ENCODE measurements around the gene CRACDL.
"Not testable (repeated sequence)": the region's sequence is repeated elsewhere in the genome, so short reads cannot be mapped to it uniquely, and the experiment has no call there.

Gene CRACDL

DNA sequence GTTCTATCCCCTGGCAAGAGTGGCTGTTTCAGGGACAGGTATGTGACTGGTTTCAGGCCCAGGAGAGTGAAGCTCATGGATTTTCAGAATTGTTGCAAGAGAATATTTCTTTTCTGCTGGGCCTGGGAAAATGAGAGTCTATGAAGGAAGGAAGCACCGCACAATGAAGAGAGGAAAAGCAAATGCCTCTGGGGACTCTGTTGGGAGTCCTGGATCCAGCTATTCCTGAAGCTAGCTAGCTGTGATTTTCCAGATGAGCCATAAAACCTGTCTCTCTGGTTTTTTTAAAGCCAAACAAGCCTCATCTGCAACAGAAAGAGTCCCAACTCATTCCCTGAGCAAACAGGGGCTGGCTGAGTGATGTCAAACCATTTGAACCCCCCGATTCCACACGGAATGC, 53.7 kb downstream of the CRACDL start:
- FAIRE-seq: no peak

DNA sequence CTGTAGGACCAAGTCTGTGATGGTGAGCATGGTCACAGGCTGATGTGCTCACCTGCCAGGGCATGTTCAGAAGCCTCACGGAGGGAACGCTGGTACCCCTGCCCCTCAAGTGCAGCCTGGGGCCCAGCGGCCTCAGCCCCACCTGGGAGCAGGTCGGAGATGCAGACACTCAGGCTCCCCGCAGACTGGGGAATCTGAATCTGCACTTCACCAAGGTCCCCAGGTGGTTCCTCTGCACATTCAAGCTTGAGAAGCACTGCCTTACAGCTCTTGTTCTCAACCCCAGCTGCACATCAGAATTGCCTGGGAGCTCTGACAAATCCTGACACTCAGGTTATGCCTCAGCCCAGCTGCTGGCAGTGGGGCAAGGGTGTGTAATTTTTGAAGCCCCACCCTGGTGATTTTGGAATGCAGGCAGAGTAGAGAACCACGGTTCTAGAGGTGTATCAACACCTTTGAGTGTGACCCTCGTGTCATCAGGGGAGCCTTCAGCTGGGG, 54.8 kb downstream of the CRACDL start:
- FAIRE-seq: no peak

DNA sequence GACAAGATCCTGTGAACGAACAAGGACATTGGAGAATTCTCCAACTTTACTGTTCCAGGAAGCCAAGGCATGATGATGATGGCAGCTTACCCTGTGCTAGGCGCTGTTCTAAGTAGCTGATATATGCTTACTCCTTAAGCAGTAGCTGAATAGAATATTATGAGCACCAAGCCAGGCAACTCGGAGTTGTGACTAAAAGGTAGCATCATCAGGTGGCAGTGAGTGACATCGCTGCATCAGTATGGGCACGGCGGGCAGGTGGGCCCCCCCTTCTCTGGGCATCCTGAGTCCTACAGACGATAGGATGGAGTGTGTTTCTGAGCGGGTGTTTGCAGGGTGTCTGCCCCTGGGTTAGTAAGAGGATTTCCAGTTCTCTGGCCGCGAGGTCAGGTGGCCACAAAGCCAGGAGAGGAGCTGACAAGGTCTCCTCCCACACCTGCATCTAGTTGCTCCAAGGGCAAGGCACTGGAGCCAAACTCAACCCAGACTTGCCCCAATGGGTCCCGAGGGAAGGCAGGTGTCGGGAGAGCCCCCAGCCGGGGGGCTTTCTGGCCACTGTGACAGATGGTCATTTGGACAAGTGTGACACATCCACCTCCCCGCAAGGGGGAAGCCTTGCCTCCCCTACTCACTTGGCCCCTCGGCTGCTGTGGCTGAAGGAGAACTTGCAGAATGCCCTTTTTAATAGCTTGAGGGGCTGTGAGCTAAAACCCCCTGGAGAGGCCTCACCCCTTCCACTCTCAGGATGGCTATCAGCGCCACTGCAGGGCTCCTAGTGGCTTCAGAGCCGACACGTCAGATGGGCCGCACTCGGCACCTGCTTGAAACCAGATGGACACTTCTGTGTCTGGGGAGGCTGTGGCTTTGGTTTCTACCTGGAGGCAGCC, 55.5 kb downstream of the CRACDL start:
- FAIRE-seq: no peak

GRCh38 chr2:98877658-98878057, 58.4 kb downstream of the CRACDL start:
- not testable (repeated sequence) for FAIRE-seq

GRCh38 chr2:98876741-98877140, 59.3 kb downstream of the CRACDL start:
- FAIRE-seq: no peak

DNA sequence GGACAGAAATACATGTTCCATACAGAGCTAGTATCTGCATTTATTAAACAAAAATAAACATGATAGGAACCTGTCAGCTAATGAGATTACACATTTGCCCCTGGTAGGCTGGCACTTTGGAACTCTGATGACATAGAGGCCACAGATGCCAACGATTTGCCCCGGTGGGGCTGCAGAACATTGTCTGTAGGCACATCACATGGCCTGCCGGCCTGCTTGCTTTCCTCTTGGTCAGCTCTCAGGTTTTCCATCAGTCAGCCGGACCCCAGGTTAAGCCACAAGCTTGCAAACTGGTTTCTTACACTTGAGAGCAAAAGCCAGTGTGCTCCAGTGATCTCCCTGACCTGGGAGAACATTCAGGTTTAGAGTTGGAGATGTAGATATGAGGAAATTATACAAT, 60.3 kb downstream of the CRACDL start:
- no peak for FAIRE-seq

- FAIRE-seq: no peak
These were observed 60.8 kb downstream of the CRACDL start for GRCh38 chr2:98875081-98875728.

- FAIRE-seq: no peak
These were observed 61.8 kb downstream of the CRACDL start for GRCh38 chr2:98874186-98874689.

DNA sequence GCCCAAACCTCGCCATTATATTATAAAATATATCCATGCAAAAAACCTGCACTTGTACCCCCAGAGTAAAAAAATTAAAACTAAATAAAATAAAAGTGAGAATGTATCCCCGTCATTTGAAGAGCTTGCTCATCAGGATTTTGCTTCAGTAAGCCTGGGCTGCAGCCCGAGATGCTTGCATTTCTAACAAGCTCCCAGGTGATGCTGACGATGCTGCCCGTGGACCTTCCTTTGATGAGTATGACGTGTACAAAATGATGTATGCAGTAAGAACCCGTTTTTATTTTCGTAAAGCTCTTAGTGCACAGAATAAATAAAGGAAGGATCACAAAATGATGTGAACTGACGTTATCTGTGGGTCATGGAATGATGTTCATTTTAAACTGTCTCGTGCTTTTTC, 63.5 kb downstream of the CRACDL start:
- FAIRE-seq: no peak

GRCh38 chr2:98871506-98871905, 64.5 kb downstream of the CRACDL start:
- FAIRE-seq: no peak

- no peak for FAIRE-seq
These were observed 65.4 kb downstream of the CRACDL start for GRCh38 chr2:98870516-98871158.

GRCh38 chr2:98869870-98870269, 66.2 kb downstream of the CRACDL start:
- no peak for FAIRE-seq

DNA sequence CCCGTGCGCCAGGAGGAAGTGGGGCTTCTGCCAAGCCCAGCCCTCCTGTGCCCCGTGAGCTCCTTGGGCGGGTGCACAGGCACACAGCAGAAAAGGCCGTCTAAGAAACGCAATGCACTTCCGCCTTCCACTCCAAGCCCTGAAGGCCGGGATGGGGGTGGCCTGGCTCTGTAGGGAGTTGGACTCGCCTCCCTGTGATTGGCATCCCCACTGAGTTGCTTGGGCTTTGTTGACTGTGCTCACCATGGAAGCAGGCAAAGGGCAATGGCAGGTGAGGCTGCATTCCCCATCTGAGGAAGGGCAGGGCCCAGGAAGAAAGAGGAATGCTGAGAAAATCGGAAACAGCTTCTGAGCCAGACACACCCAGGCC, 66.8 kb downstream of the CRACDL start:
- FAIRE-seq: no peak

DNA sequence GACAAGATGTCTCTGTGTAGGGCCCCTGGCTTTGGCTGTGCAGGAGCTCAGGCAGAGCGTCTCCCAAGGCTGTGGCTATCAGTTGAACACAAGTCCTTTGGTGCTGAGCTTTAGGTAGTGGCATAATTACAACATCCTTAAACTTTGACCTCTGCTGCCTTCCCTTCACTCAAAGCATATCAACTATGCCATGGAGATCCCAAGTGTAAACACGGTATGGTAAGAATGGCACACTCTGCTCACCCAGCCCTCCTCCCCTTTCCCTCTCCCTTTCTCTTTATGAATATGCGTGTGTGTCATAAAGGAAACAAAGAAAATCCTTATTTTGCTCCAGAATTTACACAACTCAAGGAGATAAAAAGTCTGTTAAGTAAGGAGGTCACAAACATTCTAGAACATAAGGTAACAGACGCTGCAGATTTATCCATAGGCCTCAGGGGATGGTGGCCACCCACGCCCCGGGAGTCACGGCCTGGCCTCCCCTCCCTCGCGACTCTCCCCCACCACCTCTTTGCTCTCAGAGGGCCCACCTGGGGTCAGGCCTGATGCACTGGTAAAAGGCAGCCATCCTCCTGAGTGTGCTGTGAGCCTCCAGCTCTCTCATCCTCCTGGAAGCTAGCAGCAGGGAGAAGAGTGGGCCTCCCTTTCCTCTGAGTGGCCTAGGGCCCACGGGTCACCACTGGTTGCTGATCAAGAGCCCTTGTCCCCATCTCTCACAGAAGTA, 67.3 kb downstream of the CRACDL start:
- FAIRE-seq: no peak

- no peak for FAIRE-seq
These were observed 68.3 kb downstream of the CRACDL start for GRCh38 chr2:98867539-98868309.

DNA sequence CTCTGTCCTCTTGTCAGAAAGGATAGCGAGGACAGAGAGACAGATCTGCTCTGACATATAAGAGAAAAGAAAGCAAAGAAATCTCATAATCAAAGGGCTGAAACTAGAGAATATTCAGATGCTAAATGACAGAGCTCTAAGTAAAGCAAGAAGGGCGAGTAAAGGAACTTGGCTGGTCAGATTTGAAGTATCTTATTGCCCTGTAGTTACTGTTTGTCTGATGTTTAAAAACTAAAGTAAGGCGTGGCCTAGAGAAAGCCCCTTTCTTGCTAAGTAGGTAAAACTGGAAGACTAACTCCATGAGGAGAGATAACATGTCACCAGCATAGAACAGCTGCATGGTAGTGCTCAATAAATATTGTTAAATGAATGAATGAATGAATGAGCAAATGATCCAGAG, 70.0 kb downstream of the CRACDL start:
- FAIRE-seq: no peak

DNA sequence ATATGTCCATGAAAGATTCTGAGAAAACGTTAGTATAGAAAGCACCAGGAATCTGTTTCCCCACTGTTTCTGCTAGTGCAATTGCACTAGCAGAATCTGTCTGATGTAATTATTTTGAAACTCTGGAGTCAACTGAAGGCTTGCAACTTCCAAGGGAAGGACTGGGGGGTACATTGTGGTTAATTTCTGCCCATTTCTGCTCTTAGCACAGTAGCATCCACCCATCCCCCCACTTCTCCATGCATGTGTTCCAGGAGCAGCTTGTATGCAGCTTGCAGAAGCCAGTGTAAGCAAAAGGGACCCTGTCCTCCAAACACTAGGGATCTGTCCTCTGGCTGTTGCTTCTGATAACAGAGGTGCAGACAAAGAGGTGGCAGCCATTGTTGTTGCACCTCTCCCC, 74.4 kb downstream of the CRACDL start:
- no peak for FAIRE-seq

DNA sequence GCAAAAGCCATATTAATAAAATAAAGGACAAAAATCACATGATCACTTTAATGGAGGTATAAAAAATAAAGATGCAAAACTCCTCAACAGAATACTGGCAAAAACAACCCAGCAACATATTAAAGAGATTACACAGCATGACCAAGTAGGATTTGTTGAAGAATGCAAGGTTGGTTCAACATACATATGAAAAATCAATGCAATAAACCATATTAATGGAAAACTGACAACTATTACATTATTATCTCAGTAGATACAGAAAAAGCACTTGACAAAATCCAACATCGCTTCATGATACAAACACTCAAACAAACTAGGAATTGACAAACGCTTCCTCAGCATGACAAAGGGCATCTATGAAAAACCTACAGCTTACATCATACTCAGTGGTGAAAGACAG, 76.7 kb downstream of the CRACDL start:
- FAIRE-seq: no peak

DNA sequence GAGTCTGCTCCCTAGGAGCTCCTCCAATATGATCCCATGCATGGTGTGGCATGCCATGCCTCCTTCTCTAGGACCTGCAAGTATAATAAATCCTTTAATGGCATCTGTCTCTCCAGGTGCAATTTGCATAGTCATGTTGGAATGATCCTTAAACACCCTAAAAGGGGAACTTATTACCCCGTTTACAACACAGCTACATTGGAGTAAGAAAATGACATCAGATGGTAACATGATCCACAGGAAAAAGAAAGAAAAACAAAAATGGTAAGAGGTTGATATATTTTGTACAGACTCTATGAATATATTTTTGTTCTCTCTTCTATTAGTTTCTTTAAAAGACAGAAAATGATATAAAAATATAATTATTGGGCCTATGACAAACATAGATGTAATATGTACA, 79.0 kb downstream of the CRACDL start:
- no peak for FAIRE-seq

GRCh38 chr2:98854682-98855081, 81.3 kb downstream of the CRACDL start:
- no peak for FAIRE-seq

GRCh38 chr2:98852932-98853331, 83.1 kb downstream of the CRACDL start:
- FAIRE-seq: no peak

DNA sequence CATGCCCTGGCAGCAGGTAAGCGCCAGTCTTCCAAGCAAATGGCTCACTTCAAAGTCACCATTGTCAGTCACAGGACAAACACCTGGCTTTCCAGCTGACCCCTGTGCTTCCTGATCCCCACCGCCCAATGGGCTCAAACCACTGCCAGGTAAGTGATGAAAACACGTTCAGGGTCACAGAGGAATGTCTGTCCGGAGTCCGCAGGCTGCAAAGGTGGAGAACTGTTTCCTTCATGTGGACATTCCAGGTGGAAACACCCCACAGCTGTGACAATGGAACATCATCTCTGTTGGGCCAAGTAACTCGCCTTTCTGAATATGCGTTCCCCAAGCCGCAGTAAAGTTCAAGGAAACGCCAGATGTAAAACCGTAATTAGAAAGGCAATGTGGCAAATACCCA, 86.0 kb downstream of the CRACDL start:
- no peak for FAIRE-seq
